Measurements from ENCODE around the gene ARRDC2. TPM values are rescaled to one million over a fixed set of nuclear protein-coding genes. Genes with fewer than 3 reads are reported as not detected.

Gene ARRDC2
- total RNA-seq, 1 experiment from 2014 or later, result 21.4 TPM

GRCh38 chr19:18046059-18046718 lies 38.2 kb downstream of the ARRDC2 start:
- H3K4me1 ChIP-seq (replicated peaks), result peaks cover 30% of the 10 kb centered on the region
- H3K4me3 ChIP-seq, result no peak overlapping the region
- no peaks in the 10 kb centered on the region for H3K27me3 ChIP-seq (replicated peaks)
- H3K9me3 ChIP-seq (replicated peaks), result no peaks in the 10 kb centered on the region
- H3K27ac ChIP-seq, result peak overlapping the region; percentile 29; the same call in 1 of the 2 replicates
- H3K36me3 ChIP-seq, result no peaks in the 10 kb centered on the region
- DNase-seq (ENCODE audit: low read depth in 1 of 2, low spot score in 2 of 2), result peak; percentile 96 to 97

GRCh38 chr19:18049385-18049784 lies 41.4 kb downstream of the ARRDC2 start:
- no peaks in the 10 kb centered on the region for H3K27me3 ChIP-seq (replicated peaks)
- no peaks in the 10 kb centered on the region for H3K36me3 ChIP-seq
- no peak overlapping the region for H3K27ac ChIP-seq
- H3K4me3 ChIP-seq, result no peak overlapping the region
- H3K4me1 ChIP-seq (replicated peaks), result peaks cover 41% of the 10 kb centered on the region
- no peaks in the 10 kb centered on the region for H3K9me3 ChIP-seq (replicated peaks)
- DNase-seq (ENCODE audit: low read depth in 1 of 2, low spot score in 2 of 2), result no peak

GRCh38 chr19:18051887-18052286 lies 43.9 kb downstream of the ARRDC2 start:
- Histone ChIP-seq H3K4me1 (replicated peaks) (peaks cover 22% of the 10 kb centered on the region), H3K27me3 (replicated peaks) (no peaks in the 10 kb centered on the region), H3K27ac (no peak overlapping the region), H3K4me3 (no peak overlapping the region), H3K9me3 (replicated peaks) (no peaks in the 10 kb centered on the region), H3K36me3 (no peaks in the 10 kb centered on the region)
- no peak for DNase-seq (ENCODE audit: low read depth in 1 of 2, low spot score in 2 of 2)

GRCh38 chr19:18053576-18054219 lies 45.7 kb downstream of the ARRDC2 start:
- no peaks in the 10 kb centered on the region for H3K27me3 ChIP-seq (replicated peaks)
- H3K4me1 ChIP-seq (replicated peaks), result peaks cover 30% of the 10 kb centered on the region
- H3K27ac ChIP-seq, result peak overlapping the region; percentile 60
- no peak overlapping the region for H3K4me3 ChIP-seq
- H3K9me3 ChIP-seq (replicated peaks), result no peaks in the 10 kb centered on the region
- DNase-seq (ENCODE audit: low read depth in 1 of 2, low spot score in 2 of 2), result peak; percentile 76 to 88
- no peaks in the 10 kb centered on the region for H3K36me3 ChIP-seq

GRCh38 chr19:18055967-18056366 lies 48.0 kb downstream of the ARRDC2 start:
- Histone ChIP-seq H3K27ac (no peak overlapping the region), H3K4me3 (no peak overlapping the region), H3K4me1 (replicated peaks) (peaks cover 30% of the 10 kb centered on the region), H3K36me3 (no peaks in the 10 kb centered on the region), H3K27me3 (replicated peaks) (no peaks in the 10 kb centered on the region), H3K9me3 (replicated peaks) (no peaks in the 10 kb centered on the region)
- no peak for DNase-seq (ENCODE audit: low read depth in 1 of 2, low spot score in 2 of 2)

- no peak overlapping the region for H3K4me3 ChIP-seq
- DNase-seq (ENCODE audit: low read depth in 1 of 2, low spot score in 2 of 2), result no peak
- no peak overlapping the region for H3K27ac ChIP-seq
- H3K9me3 ChIP-seq (replicated peaks), result no peaks in the 10 kb centered on the region
- peaks cover 30% of the 10 kb centered on the region for H3K4me1 ChIP-seq (replicated peaks)
- no peaks in the 10 kb centered on the region for H3K36me3 ChIP-seq
- H3K27me3 ChIP-seq (replicated peaks), result no peaks in the 10 kb centered on the region
Measured at GRCh38 chr19:18057557-18057956, 49.6 kb downstream of the ARRDC2 start.

- peaks cover 23% of the 10 kb centered on the region for H3K4me1 ChIP-seq (replicated peaks)
- peak; percentile 65 to 80 for DNase-seq (ENCODE audit: low read depth in 1 of 2, low spot score in 2 of 2)
- no peak overlapping the region for H3K4me3 ChIP-seq
- H3K27ac ChIP-seq, result peak overlapping the region; percentile 30; the same call in 1 of the 2 replicates
- no peaks in the 10 kb centered on the region for H3K36me3 ChIP-seq
- H3K9me3 ChIP-seq (replicated peaks), result no peaks in the 10 kb centered on the region
- H3K27me3 ChIP-seq (replicated peaks), result no peaks in the 10 kb centered on the region
Measured at GRCh38 chr19:18058208-18059009, 50.4 kb downstream of the ARRDC2 start.

GRCh38 chr19:18059297-18059696 lies 51.3 kb downstream of the ARRDC2 start:
- H3K36me3 ChIP-seq, result no peaks in the 10 kb centered on the region
- peaks cover 16% of the 10 kb centered on the region for H3K4me1 ChIP-seq (replicated peaks)

GRCh38 chr19:18059902-18060301 lies 51.9 kb downstream of the ARRDC2 start:
- Histone ChIP-seq H3K27me3 (replicated peaks) (no peaks in the 10 kb centered on the region), H3K4me3 (no peak overlapping the region), H3K27ac (no peak overlapping the region), H3K9me3 (replicated peaks) (no peaks in the 10 kb centered on the region), H3K36me3 (no peaks in the 10 kb centered on the region), H3K4me1 (replicated peaks) (peaks cover 10% of the 10 kb centered on the region)
- DNase-seq (ENCODE audit: low read depth in 1 of 2, low spot score in 2 of 2), result no peak

More at GRCh38 chr19:18059297-18059696, 51.3 kb downstream of the ARRDC2 start:
- Histone ChIP-seq H3K27ac (no peak overlapping the region), H3K4me3 (no peak overlapping the region), H3K9me3 (replicated peaks) (no peaks in the 10 kb centered on the region), H3K27me3 (replicated peaks) (no peaks in the 10 kb centered on the region)
- DNase-seq (ENCODE audit: low read depth in 1 of 2, low spot score in 2 of 2), result no peak

GRCh38 chr19:18060472-18060871 lies 52.5 kb downstream of the ARRDC2 start:
- DNase-seq (ENCODE audit: low read depth in 1 of 2, low spot score in 2 of 2), result no peak

GRCh38 chr19:18062028-18062427 lies 54.1 kb downstream of the ARRDC2 start:
- Histone ChIP-seq H3K27ac (no peak overlapping the region), H3K4me3 (no peak overlapping the region), H3K36me3 (no peaks in the 10 kb centered on the region), H3K4me1 (replicated peaks) (peaks cover 9% of the 10 kb centered on the region), H3K9me3 (replicated peaks) (no peaks in the 10 kb centered on the region), H3K27me3 (replicated peaks) (no peaks in the 10 kb centered on the region)
- no peak for DNase-seq (ENCODE audit: low read depth in 1 of 2, low spot score in 2 of 2)

More at GRCh38 chr19:18060472-18060871, 52.5 kb downstream of the ARRDC2 start:
- no peaks in the 10 kb centered on the region for H3K36me3 ChIP-seq
- no peaks in the 10 kb centered on the region for H3K27me3 ChIP-seq (replicated peaks)
- H3K9me3 ChIP-seq (replicated peaks), result no peaks in the 10 kb centered on the region
- H3K4me3 ChIP-seq, result no peak overlapping the region
- H3K27ac ChIP-seq, result no peak overlapping the region
- peaks cover 9% of the 10 kb centered on the region for H3K4me1 ChIP-seq (replicated peaks)

GRCh38 chr19:18063463-18063862 lies 55.5 kb downstream of the ARRDC2 start:
- no peak overlapping the region for H3K4me3 ChIP-seq
- H3K36me3 ChIP-seq, result no peaks in the 10 kb centered on the region
- DNase-seq (ENCODE audit: low read depth in 1 of 2, low spot score in 2 of 2), result no peak
- no peak overlapping the region for H3K27ac ChIP-seq
- no peaks in the 10 kb centered on the region for H3K9me3 ChIP-seq (replicated peaks)
- no peaks in the 10 kb centered on the region for H3K27me3 ChIP-seq (replicated peaks)
- H3K4me1 ChIP-seq (replicated peaks), result peaks cover 2% of the 10 kb centered on the region

Data from SJSA1 (cell line).